H1 (cell line): ENCODE measurements around the gene MAMSTR. TPM values are rescaled to one million over a fixed set of nuclear protein-coding genes. Genes with fewer than 3 reads are reported as not detected.

Experiments
- CTCF ChIA-PET: fragments of 300-600 bp; sonication (Branson Sonifier 250); formaldehyde crosslinking; loops from one replicate; lab custom pipeline; 2021; ENCODE audit not compliant: partially characterized antibody; lab: Charles Lee
- POLR2A ChIA-PET: fragments of 300-600 bp; sonication (Branson Sonifier 250); formaldehyde crosslinking; loops from one replicate; lab custom pipeline; 2021; ENCODE audit warnings: inconsistent platforms; ENCODE audit not compliant: partially characterized antibody; lab: Charles Lee
- DNase-seq, 2 experiments: peaks; one replicate each; pipeline versions ENCODE4 v3.0.0 to v3.0.0-alpha.2; 2010 to 2022; ENCODE audit warnings: low spot score in 2 of 2, low read depth in 1 of 2, mixed read lengths in 1 of 2
- FAIRE-seq: peaks from 2 replicates; lab custom pipeline; 2011; peaks lifted over from hg19 to GRCh38; lab: Jason Lieb, UNC
- H2AFZ ChIP-seq: 2 replicates; pipeline ENCODE4 v1.8.1; 2012; ENCODE audit warnings: low read length, inconsistent platforms
- H2AK5ac ChIP-seq: 2 replicates; pipeline ENCODE4 v1.6.1; 2013; ENCODE audit warnings: low read depth, low read length
- H2BK120ac ChIP-seq: replicated peaks from 2 replicates; pipeline ENCODE3; 2013; ENCODE audit warnings: low read depth, low read length, inconsistent platforms
- H2BK12ac ChIP-seq: 2 replicates; pipeline ENCODE4 v1.6.1; 2013; ENCODE audit warnings: low read depth, low read length
- H2BK15ac ChIP-seq: 2 replicates; pipeline ENCODE4 v1.6.1; 2013; ENCODE audit warnings: low read length
- H2BK20ac ChIP-seq: 2 replicates; pipeline ENCODE4 v1.6.1; 2013; ENCODE audit warnings: low read length
- H2BK5ac ChIP-seq: 2 replicates; pipeline ENCODE4 v1.6.1; 2013; ENCODE audit warnings: low read depth, low read length
- H3K14ac ChIP-seq: 2 replicates; pipeline ENCODE4 v1.6.1; 2013; ENCODE audit warnings: inconsistent platforms; ENCODE audit not compliant: insufficient read length
- H3K18ac ChIP-seq: 2 replicates; pipeline ENCODE4 v1.6.1; 2013; ENCODE audit warnings: low read length; ENCODE audit errors: extremely low read depth
- H3K23ac ChIP-seq: 2 replicates; pipeline ENCODE4 v1.6.1; 2013; ENCODE audit warnings: inconsistent platforms; ENCODE audit not compliant: insufficient read length
- H3K23me2 ChIP-seq: 2 replicates; pipeline ENCODE4 v1.6.1; 2013; ENCODE audit warnings: low read depth, low read length
- H3K27ac ChIP-seq: 2 replicates; pipeline ENCODE4 v1.6.1; 2011; ENCODE audit warnings: low read depth, low read length, inconsistent platforms
- H3K27me3 ChIP-seq, 4 experiments: replicated peaks in 1 of 4; 1 replicate in 1 of 4; 2 replicates in 3 of 4; pipeline versions ENCODE4 v1.6.1 to v1.8.1; 2011 to 2013; ENCODE audit warnings: low read length in 3 of 4, mild to moderate bottlenecking in 3 of 4, inconsistent platforms in 2 of 4, mixed read lengths in 2 of 4, moderate library complexity in 1 of 4; ENCODE audit not compliant: control insufficient read depth in 3 of 4, insufficient read depth in 3 of 4; ENCODE audit errors: extremely low read depth in 1 of 4
- H3K36me3 ChIP-seq, 4 experiments: 2 replicates each; pipeline versions ENCODE4 v1.6.1 to v1.8.1; 2011 to 2013; ENCODE audit warnings: mild to moderate bottlenecking in 4 of 4, low read length in 3 of 4, moderate library complexity in 2 of 4, control low read depth in 1 of 4, inconsistent platforms in 1 of 4; ENCODE audit not compliant: insufficient read depth in 4 of 4, control insufficient read depth in 2 of 4
- H3K4ac ChIP-seq: replicated peaks from 2 replicates; pipeline ENCODE3; 2013; ENCODE audit warnings: low read length, low read depth, mixed read lengths, inconsistent platforms; ENCODE audit not compliant: insufficient read length
- H3K4me1 ChIP-seq, 4 experiments: replicated peaks in 1 of 4; 1 replicate in 1 of 4; 2 replicates in 3 of 4; pipeline versions ENCODE4 v1.6.1 to v1.8.1; 2011 to 2013; ENCODE audit warnings: low read length in 3 of 4, inconsistent platforms in 2 of 4, mixed read lengths in 1 of 4; ENCODE audit not compliant: insufficient read depth in 4 of 4, control insufficient read depth in 3 of 4
- H3K4me2 ChIP-seq, 2 experiments: 2 replicates each; pipeline versions ENCODE4 v1.6.1 to v1.8.1; 2011 to 2013; ENCODE audit warnings: low read depth in 2 of 2, low read length in 2 of 2, control low read depth in 1 of 2, inconsistent platforms in 1 of 2, mild to moderate bottlenecking in 1 of 2; ENCODE audit not compliant: insufficient read depth in 1 of 2
- H3K4me3 ChIP-seq, 4 experiments: fragments of 200-600, 300-600 bp in 1 of 4; sonication (generic), shearing (Covaris generic), sonication (Bioruptor Twin) in 1 of 4; 2 replicates each; pipeline versions ENCODE4 v1.5.1 to v1.8.1; 2011 to 2016; ENCODE audit warnings: low read length in 4 of 4, low read depth in 3 of 4, control low read depth in 2 of 4, inconsistent platforms in 2 of 4, mild to moderate bottlenecking in 2 of 4, mixed read lengths in 1 of 4, moderate library complexity in 1 of 4; ENCODE audit not compliant: insufficient read depth in 2 of 4; ENCODE audit errors: extremely low read depth in 1 of 4
- H3K56ac ChIP-seq: replicated peaks from 2 replicates; pipeline ENCODE3; 2013; ENCODE audit warnings: low read depth, mild to moderate bottlenecking, mixed read lengths, low read length, inconsistent platforms; ENCODE audit not compliant: insufficient read length
- H3K79me1 ChIP-seq: 2 replicates; pipeline ENCODE4 v1.6.1; 2013; ENCODE audit warnings: low read depth, low read length, control low read depth
- H3K79me2 ChIP-seq, 2 experiments: 2 replicates each; pipeline versions ENCODE4 v1.6.1 to v1.8.1; 2012 to 2013; ENCODE audit warnings: low read length in 2 of 2, mild to moderate bottlenecking in 2 of 2, inconsistent platforms in 1 of 2; ENCODE audit not compliant: insufficient read depth in 2 of 2, control insufficient read depth in 1 of 2
- H3K9ac ChIP-seq, 4 experiments: replicated peaks in 1 of 4; 1 replicate in 1 of 4; 2 replicates in 3 of 4; pipeline versions ENCODE4 v1.6.1 to v1.8.1; 2011 to 2013; ENCODE audit warnings: low read depth in 3 of 4, low read length in 3 of 4, control low read depth in 2 of 4, mild to moderate bottlenecking in 2 of 4, moderate library complexity in 2 of 4, inconsistent platforms in 1 of 4; ENCODE audit errors: extremely low read depth in 1 of 4
- H3K9me3 ChIP-seq, 2 experiments: 2 replicates each; pipeline versions ENCODE4 v1.6.1 to v1.8.1; 2012 to 2013; ENCODE audit warnings: mild to moderate bottlenecking in 2 of 2, moderate library complexity in 2 of 2, control low read depth in 1 of 2, inconsistent platforms in 1 of 2, low read depth in 1 of 2, low read length in 1 of 2, mixed read lengths in 1 of 2; ENCODE audit not compliant: insufficient read depth in 2 of 2
- H4K20me1 ChIP-seq, 2 experiments: replicated peaks in 1 of 2; 2 replicates each; pipeline versions ENCODE3 to v1.8.1; 2011 to 2013; ENCODE audit warnings: inconsistent platforms in 2 of 2, low read length in 2 of 2, mild to moderate bottlenecking in 1 of 2; ENCODE audit not compliant: insufficient read depth in 2 of 2, control insufficient read depth in 1 of 2
- H4K5ac ChIP-seq: 2 replicates; pipeline ENCODE4 v1.6.1; 2013; ENCODE audit warnings: low read length, low read depth, mixed read lengths, inconsistent platforms; ENCODE audit not compliant: insufficient read length
- H4K8ac ChIP-seq: 2 replicates; pipeline ENCODE4 v1.8.0; 2013; ENCODE audit warnings: mild to moderate bottlenecking, moderate library complexity, low read length, inconsistent platforms; ENCODE audit not compliant: insufficient read depth; ENCODE audit errors: extremely low read depth
- H4K91ac ChIP-seq: replicated peaks from 2 replicates; pipeline ENCODE3; 2013; ENCODE audit warnings: low read length, mixed read lengths, inconsistent platforms; ENCODE audit not compliant: insufficient read length
- CHD2 ChIP-seq: IDR thresholded peaks from 2 replicates; pipeline ENCODE4 v1.6.1; 2012; ENCODE audit warnings: low read length, improper control_type of control experiment
- FOSL1 ChIP-seq: IDR thresholded peaks from 2 replicates; pipeline ENCODE4 v1.6.1; 2011; ENCODE audit warnings: mild to moderate bottlenecking, low read depth, low read length, moderate library complexity; ENCODE audit not compliant: insufficient read depth
- GABPA ChIP-seq: IDR thresholded peaks from 2 replicates; pipeline ENCODE4 v1.6.1; 2011; ENCODE audit warnings: mild to moderate bottlenecking, low read length, moderate library complexity, borderline replicate concordance; ENCODE audit not compliant: insufficient read depth
- KDM1A ChIP-seq: fragments of 200-600, 300-600 bp; sonication (generic); IDR thresholded peaks from 2 replicates; pipeline ENCODE4 v1.7.1; 2016; ENCODE audit warnings: mild to moderate bottlenecking, low read length, borderline replicate concordance
- TCF12 ChIP-seq: IDR thresholded peaks from 2 replicates; pipeline ENCODE4 v1.6.1; 2011; ENCODE audit warnings: low read depth, mild to moderate bottlenecking, low read length
- WGBS, 2 experiments: shearing (Covaris generic) in 1 of 2; methylation state at CpG; one replicate each; pipeline versions ENCODE4 v1.1.6 to v1.1.7; 2013 to 2015; ENCODE audit warnings: low lambda C conversion rate in 2 of 2, mixed read lengths in 2 of 2, inconsistent platforms in 1 of 2, low coverage in 1 of 2, missing lambda C conversion rate in 1 of 2; ENCODE audit not compliant: insufficient replicate concordance in 2 of 2, insufficient coverage in 1 of 2, insufficient read length in 1 of 2; ENCODE audit errors: extremely low coverage in 1 of 2, missing lambda C conversion rate in 1 of 2; 5-methylcytosine and 5-hydroxymethylcytosine counted together
- polyA plus RNA-seq, 7 experiments: library from polyadenylated mRNA; depleted of rRNA in 3 of 7; stranded (reverse) in 5 of 7; unstranded in 2 of 7; fragments of >200 nt in 5 of 7; fragments of 200-250 nt in 2 of 7; gene quantifications; 1 replicate in 5 of 7; 2 replicates in 1 of 7; 4 replicates in 1 of 7; pipeline versions ENCODE4 v1.2.1 to v1.2.3, GENCODE V29; 2011 to 2013; ENCODE audit warnings: missing spikeins in 2 of 7, mixed read lengths in 2 of 7
- total RNA-seq: library from RNA; stranded (reverse); fragmentation: NEBNext Ultra II Directional; extraction: Animal tissue kit (Norgen Biotek cat#: 25700); gene quantifications from 2 replicates; pipeline ENCODE4 v1.2.1, GENCODE V29; 2021

The MAMSTR gene
- total and polyA plus RNA-seq, 2 of the 8 experiments (the other 6 are each of a cell fraction or from before 2014, with no cell fraction given), result 2.0 to 2.3 TPM

- FAIRE-seq, result no peak
- Histone ChIP-seq H3K9me3 (peaks cover 0 to 4% of the 10 kb centered on the region in 2 experiments; a peak in 1 of 4 replicates), H4K5ac (no peak overlapping the region), H3K14ac (no peak overlapping the region), H2AK5ac (no peak overlapping the region), H4K8ac (no peak overlapping the region), H3K4me2 (no peak overlapping the region), H3K18ac (no peak overlapping the region), H3K23ac (no peak overlapping the region), H2BK15ac (no peak overlapping the region), H2BK120ac (no peak overlapping the region), H3K23me2 (0 out of 2 replicates have a peak, but pooled peaks cover 2% of the 10 kb centered on the region), H3K4ac (no peak overlapping the region), H2BK5ac (no peak overlapping the region), H2AFZ (no peak overlapping the region), H3K79me2 (no peaks in the 10 kb centered on the region), H3K9ac (no peak overlapping the region), H4K20me1 (peaks cover 0 to 2% of the 10 kb centered on the region in 2 experiments), H2BK20ac (no peak overlapping the region), H3K79me1 (no peaks in the 10 kb centered on the region), H4K91ac (no peak overlapping the region), H2BK12ac (no peak overlapping the region), H3K27me3 (no peaks in the 10 kb centered on the region), H3K56ac (no peak overlapping the region), H3K4me1 (no peaks in the 10 kb centered on the region; a peak in 1 of 7 replicates), H3K4me3 (no peak overlapping the region), H3K36me3 (peaks cover 0 to 8% (median 3%) of the 10 kb centered on the region in 4 experiments; a peak in 4 of 8 replicates), H3K27ac (no peak overlapping the region)
- DNase-seq, result no peak
- CTCF ChIA-PET, result interaction anchor here (9.4 kb wide), 1 partner anchor 9 kb away, joined by 42 read pairs; no protein-coding TSS in a partner anchor
- WGBS, 2 experiments, result 95% methylated on average over 23 of the region's 23 CpGs; no CpG with 5 or more reads in 1 of the 2 experiments
- POLR2A ChIA-PET, result interaction anchor here (2.0 to 4.2 kb wide), 2 partner anchors 8 to 57 kb away, joined by 4 to 26 read pairs; partner anchors contain the start of gene CA11
- TF ChIP-seq TCF12 (no peak), KDM1A (no peak), CHD2 (no peak), GABPA (no peak), FOSL1 (no peak)
Observed at GRCh38 chr19:48703316-48703715, 16.2 kb downstream of the MAMSTR start.
